ENCODE data around the gene KSR1.

GRCh38 chr17:27597783-27598320 is 141.6 kb downstream of the KSR1 start:
- no peak for TF ChIP-seq CTCF (conservative IDR thresholded peaks at IDR 0.05)
- TF ChIP-seq ZFX (IDR thresholded peaks at IDR 0.05): no peak
